HG03159 (cell line): ENCODE results near the gene NMD3.
A peak's percentile ranks its signal among the peaks of the same experiment; 100 is the strongest.
"Not testable (repeated sequence)": the region's sequence is repeated elsewhere in the genome, so short reads cannot be mapped to it uniquely, and the experiment has no call there.

Experiments
- ATAC-seq: cut with Tn5 transposase; IDR thresholded peaks from one replicate; pipeline ENCODE4 v1.9.1; 2021; ENCODE audit warnings: mild to moderate bottlenecking, moderate library complexity; ENCODE audit not compliant: unreplicated experiment

NMD3 gene

DNA sequence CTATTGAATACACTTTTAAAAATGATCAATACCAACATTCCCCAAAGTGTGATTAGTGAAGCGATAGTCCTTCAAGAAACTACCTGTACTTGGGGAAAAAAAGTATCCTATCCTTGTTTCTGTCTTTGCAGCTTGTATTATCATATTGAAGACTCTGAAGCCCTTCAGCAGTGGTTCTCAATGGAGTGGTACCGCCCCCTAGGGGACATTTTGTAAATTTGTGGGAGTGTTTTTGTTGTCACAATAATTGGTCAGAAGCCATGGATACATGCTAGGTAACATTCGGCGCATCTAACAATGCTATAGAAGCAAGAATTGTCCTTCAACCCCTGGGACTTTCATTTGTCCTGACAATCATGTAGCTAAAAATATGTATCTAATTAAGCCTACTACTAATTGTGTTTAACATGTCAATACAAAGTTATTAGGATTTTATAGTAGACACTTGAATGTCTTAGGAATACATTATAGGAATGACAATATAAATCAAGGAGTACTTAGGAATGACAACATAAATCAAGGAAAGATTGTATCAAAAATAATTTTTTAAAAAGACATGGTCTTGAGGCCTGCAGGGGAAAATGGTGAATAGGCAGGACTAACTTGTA lies 53.7 kb downstream of the NMD3 start:
- peak; percentile 92 for ATAC-seq

GRCh38 chr3:161275919-161276318 lies 54.8 kb downstream of the NMD3 start:
- ATAC-seq, result no peak

DNA sequence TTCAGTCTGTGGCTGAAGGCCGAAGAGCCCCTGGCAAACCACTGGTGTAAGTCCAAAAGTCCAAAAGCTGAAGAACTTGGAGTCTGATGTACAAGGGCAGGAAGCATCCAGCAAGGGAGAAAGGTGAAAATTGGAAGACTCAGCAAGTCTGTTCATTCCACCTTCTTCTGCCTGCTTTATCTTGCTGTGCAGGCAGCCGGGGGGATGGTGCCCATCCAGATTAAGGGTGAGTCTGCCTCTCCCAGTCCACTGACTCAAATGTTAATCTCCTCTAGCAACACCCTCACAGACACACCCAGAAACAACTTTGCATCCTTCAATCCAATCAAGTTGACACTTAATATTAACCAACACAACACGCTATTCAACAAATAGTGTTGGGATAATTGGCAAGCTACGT lies 61.3 kb downstream of the NMD3 start:
- ATAC-seq, result not testable (repeated sequence)

GRCh38 chr3:161284989-161285388 lies 63.9 kb downstream of the NMD3 start:
- no peak for ATAC-seq

GRCh38 chr3:161289174-161289573 lies 68.1 kb downstream of the NMD3 start:
- no peak for ATAC-seq

GRCh38 chr3:161291191-161291901 lies 70.2 kb downstream of the NMD3 start:
- ATAC-seq, result no peak

DNA sequence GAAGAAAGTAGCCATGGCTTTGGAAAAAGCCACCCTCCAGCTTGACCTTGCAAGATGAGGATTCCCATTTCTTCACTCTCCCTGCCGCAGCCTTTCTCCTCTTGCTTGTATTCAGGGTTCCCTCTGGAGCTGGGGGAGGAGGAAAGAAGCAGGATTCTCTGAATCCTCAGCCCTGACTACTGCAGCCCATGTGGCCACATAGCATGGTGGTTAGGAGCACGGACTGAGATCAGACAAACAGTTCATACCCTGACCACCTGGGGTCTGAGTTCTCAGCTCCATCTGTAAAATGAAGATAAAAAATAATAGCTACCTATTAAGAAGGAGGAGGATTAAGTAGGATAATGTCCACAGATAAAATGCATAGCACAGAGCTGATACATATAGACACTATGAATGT lies 72.3 kb downstream of the NMD3 start:
- ATAC-seq, result no peak

- ATAC-seq, result no peak
Observed at GRCh38 chr3:161295325-161295724, 74.2 kb downstream of the NMD3 start.

DNA sequence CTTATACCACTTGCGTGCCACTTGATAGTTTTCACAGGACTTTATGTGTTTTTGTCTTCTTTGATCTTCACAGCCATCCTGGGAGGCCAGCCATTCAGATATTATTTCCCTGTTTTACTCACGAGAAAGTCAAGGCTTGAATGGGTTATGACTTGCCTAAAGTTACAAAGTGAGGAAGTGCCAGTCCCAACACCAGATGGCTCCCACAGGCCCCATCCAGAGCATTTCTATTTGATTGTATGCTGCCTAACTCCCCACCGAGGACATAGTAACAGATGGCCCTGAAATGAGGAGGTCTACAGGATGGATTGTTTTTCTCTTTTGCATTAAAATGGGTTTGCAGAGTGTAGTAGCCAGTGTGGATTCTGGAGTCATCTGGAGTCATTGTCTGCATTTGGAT lies 75.7 kb downstream of the NMD3 start:
- no peak for ATAC-seq
